HepG2 (cell line): Measurements from ENCODE around the gene CPNE1. TPM values are rescaled to one million over a fixed set of nuclear protein-coding genes. Genes with fewer than 3 reads are reported as not detected.

Experiments used
- ARNTL ChIP-seq: sonication (generic); formaldehyde crosslinking; IDR thresholded peaks from 2 replicates; pipeline ENCODE4 v1.4.0; 2020; ENCODE audit warnings: mild to moderate bottlenecking, missing genetic modification reagents
- CREM ChIP-seq, 2 experiments: sonication (generic) in 1 of 2; formaldehyde crosslinking in 1 of 2; IDR thresholded peaks; 2 replicates each; pipeline versions ENCODE4 v1.4.0 to v1.6.1; 2016 to 2020; ENCODE audit warnings: antibody characterized with exemption in 1 of 2, mild to moderate bottlenecking in 1 of 2, missing genetic modification reagents in 1 of 2
- DRAP1 ChIP-seq: IDR thresholded peaks from 2 replicates; pipeline ENCODE4 v1.6.1; 2016; ENCODE audit warnings: missing genetic modification reagents, missing compliant biosample characterization
- FOXK1 ChIP-seq: sonication (generic); formaldehyde crosslinking; IDR thresholded peaks from 2 replicates; pipeline ENCODE4 v1.4.0; 2020; ENCODE audit warnings: low read depth, missing genetic modification reagents, borderline replicate concordance
- MYC ChIP-seq: sonication (generic); formaldehyde crosslinking; IDR thresholded peaks from 2 replicates; pipeline ENCODE4 v1.9.0; 2021; ENCODE audit warnings: missing genetic modification reagents, borderline replicate concordance
- NFYC ChIP-seq: IDR thresholded peaks from 2 replicates; pipeline ENCODE4 v1.6.1; 2016; ENCODE audit warnings: missing genetic modification reagents, missing compliant biosample characterization
- PHF8 ChIP-seq: sonication (generic); formaldehyde crosslinking; IDR thresholded peaks from 2 replicates; pipeline ENCODE4 v1.5.0; 2020; ENCODE audit warnings: missing genetic modification reagents
- POGZ ChIP-seq: sonication (generic); formaldehyde crosslinking; IDR thresholded peaks from 2 replicates; pipeline ENCODE4 v1.4.0; 2020; ENCODE audit warnings: mild to moderate bottlenecking, missing genetic modification reagents
- RARA ChIP-seq: IDR thresholded peaks from 2 replicates; pipeline ENCODE4 v1.6.1; 2016; ENCODE audit warnings: missing genetic modification reagents, missing compliant biosample characterization
- SAP130 ChIP-seq: IDR thresholded peaks from 2 replicates; pipeline ENCODE4 v1.6.1; 2016; ENCODE audit warnings: low read depth
- TFDP1 ChIP-seq: IDR thresholded peaks from 2 replicates; pipeline ENCODE4 v1.6.1; 2016; ENCODE audit warnings: missing compliant biosample characterization, missing genetic modification reagents, borderline replicate concordance
- ZNF274 ChIP-seq: sonication (generic); formaldehyde crosslinking; IDR thresholded peaks from 2 replicates; pipeline ENCODE4 v1.5.1; 2020; ENCODE audit warnings: mild to moderate bottlenecking, missing genetic modification reagents
- ZNF337 ChIP-seq: sonication (generic); formaldehyde crosslinking; IDR thresholded peaks from 2 replicates; pipeline ENCODE4 v1.5.1; 2020; ENCODE audit warnings: missing genetic modification reagents, low read depth, mild to moderate bottlenecking, borderline replicate concordance
- ZNF550 ChIP-seq: sonication (generic); formaldehyde crosslinking; IDR thresholded peaks from 2 replicates; pipeline ENCODE4 v1.4.0; 2020; ENCODE audit warnings: mild to moderate bottlenecking, missing genetic modification reagents, borderline replicate concordance
- ZNF605 ChIP-seq: sonication (generic); formaldehyde crosslinking; IDR thresholded peaks from 2 replicates; pipeline ENCODE4 v1.8.0; 2022; ENCODE audit warnings: mild to moderate bottlenecking, missing genetic modification reagents
- ZNF83 ChIP-seq: sonication (generic); formaldehyde crosslinking; IDR thresholded peaks from 2 replicates; pipeline ENCODE4 v1.4.0; 2020; ENCODE audit warnings: missing genetic modification reagents, mild to moderate bottlenecking, borderline replicate concordance
- polyA plus RNA-seq, 8 experiments: library from polyadenylated mRNA; depleted of rRNA in 3 of 8; stranded (reverse) in 7 of 8; unstranded in 1 of 8; fragments of >200 nt; fragmentation: Illumina TruSeq in 4 of 8; extraction: Trizol in 4 of 8; gene quantifications; 2 replicates each; pipeline versions ENCODE4 v1.2.1 to v1.2.3, GENCODE V29; 2011 to 2016; ENCODE audit warnings: low read depth in 4 of 8, missing spikeins in 1 of 8, mixed read lengths in 1 of 8; ENCODE audit not compliant: insufficient read depth in 1 of 8
- total RNA-seq, 5 experiments: library from RNA; depleted of rRNA; stranded (reverse); fragments of >200 nt; fragmentation: Illumina TruSeq; extraction: Trizol; gene quantifications; 2 replicates each; pipeline ENCODE4 v1.2.3, GENCODE V29; 2016; ENCODE audit warnings: low read depth in 1 of 5
- TF ChIP-seq, protein P1 (sequence below): sonication (generic); formaldehyde crosslinking; IDR thresholded peaks from 2 replicates; pipeline ENCODE4 v1.4.0; 2020; ENCODE audit warnings: mild to moderate bottlenecking, missing genetic modification reagents
- TF ChIP-seq, protein P2 (sequence below): sonication (generic); formaldehyde crosslinking; IDR thresholded peaks from 2 replicates; pipeline ENCODE4 v1.5.0; 2020; ENCODE audit warnings: mild to moderate bottlenecking, missing genetic modification reagents, borderline replicate concordance
- TF ChIP-seq, protein P3 (sequence below), 2 experiments: sonication (generic) in 1 of 2; formaldehyde crosslinking in 1 of 2; IDR thresholded peaks; 2 replicates each; pipeline versions ENCODE4 v1.5.1 to v1.6.1; 2011 to 2020; ENCODE audit warnings: borderline replicate concordance in 1 of 2, low read depth in 1 of 2, low read length in 1 of 2, mild to moderate bottlenecking in 1 of 2, missing genetic modification reagents in 1 of 2, moderate library complexity in 1 of 2

CPNE1 gene
- total and polyA plus RNA-seq, 2 of the 13 experiments (the other 11 are each of a cell fraction or from before 2014, with no cell fraction given) = 408 to 431 TPM

- TF ChIP-seq, protein P1, sequence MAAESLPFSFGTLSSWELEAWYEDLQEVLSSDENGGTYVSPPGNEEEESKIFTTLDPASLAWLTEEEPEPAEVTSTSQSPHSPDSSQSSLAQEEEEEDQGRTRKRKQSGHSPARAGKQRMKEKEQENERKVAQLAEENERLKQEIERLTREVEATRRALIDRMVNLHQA (CRISPR knock-in tag) = peak; percentile 68; the same call in 1 of the 2 replicates
- TF ChIP-seq ZNF337 = peak; percentile 97
- TF ChIP-seq, protein P2, sequence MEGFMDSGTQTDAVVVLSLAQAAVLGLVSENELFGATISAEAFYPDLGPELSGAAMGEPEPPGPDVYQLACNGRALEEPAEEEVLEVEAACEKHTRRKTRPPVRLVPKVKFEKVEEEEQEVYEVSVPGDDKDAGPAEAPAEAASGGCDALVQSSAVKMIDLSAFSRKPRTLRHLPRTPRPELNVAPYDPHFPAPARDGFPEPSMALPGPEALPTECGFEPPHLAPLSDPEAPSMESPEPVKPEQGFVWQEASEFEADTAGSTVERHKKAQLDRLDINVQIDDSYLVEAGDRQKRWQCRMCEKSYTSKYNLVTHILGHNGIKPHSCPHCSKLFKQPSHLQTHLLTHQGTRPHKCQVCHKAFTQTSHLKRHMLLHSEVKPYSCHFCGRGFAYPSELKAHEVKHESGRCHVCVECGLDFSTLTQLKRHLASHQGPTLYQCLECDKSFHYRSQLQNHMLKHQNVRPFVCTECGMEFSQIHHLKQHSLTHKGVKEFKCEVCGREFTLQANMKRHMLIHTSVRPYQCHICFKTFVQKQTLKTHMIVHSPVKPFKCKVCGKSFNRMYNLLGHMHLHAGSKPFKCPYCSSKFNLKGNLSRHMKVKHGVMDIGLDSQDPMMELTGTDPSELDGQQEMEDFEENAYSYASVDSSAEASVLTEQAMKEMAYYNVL = no peak; the same call in 1 of the 2 replicates
- peak; percentile 76; the same call in 1 of the 2 replicates for TF ChIP-seq ZNF274 (CRISPR knock-in tag)
- no peak; the same call in 1 of the 2 replicates for TF ChIP-seq NFYC (CRISPR knock-in tag)
- TF ChIP-seq TFDP1 (CRISPR knock-in tag) = peak; percentile 77; the same call in 1 of the 2 replicates
- peak; percentile 79; the same call in 1 of the 2 replicates for TF ChIP-seq DRAP1 (CRISPR knock-in tag)
- peak; percentile 96 for TF ChIP-seq ZNF83 (CRISPR knock-in tag)
- peak; percentile 13; the same call in 1 of the 2 replicates for TF ChIP-seq ZNF605
- TF ChIP-seq, protein P3, sequence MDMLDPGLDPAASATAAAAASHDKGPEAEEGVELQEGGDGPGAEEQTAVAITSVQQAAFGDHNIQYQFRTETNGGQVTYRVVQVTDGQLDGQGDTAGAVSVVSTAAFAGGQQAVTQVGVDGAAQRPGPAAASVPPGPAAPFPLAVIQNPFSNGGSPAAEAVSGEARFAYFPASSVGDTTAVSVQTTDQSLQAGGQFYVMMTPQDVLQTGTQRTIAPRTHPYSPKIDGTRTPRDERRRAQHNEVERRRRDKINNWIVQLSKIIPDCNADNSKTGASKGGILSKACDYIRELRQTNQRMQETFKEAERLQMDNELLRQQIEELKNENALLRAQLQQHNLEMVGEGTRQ (IDR thresholded peaks at IDR 0.05; ENCODE audit: low read depth, low read length) = no peak; the same call in 1 of the 2 replicates
- TF ChIP-seq, protein P3 (CRISPR knock-in tag; IDR thresholded peaks at IDR 0.05; ENCODE audit: borderline replicate concordance) = no peak; the same call in 1 of the 2 replicates
- TF ChIP-seq SAP130 (CRISPR knock-in tag) = peak; percentile 91
- peak; percentile 46; the same call in 1 of the 2 replicates for TF ChIP-seq FOXK1 (CRISPR knock-in tag)
- TF ChIP-seq ARNTL (CRISPR knock-in tag) = no peak
- peak; percentile 84 for TF ChIP-seq RARA (CRISPR knock-in tag)
- peak; percentile 63 for TF ChIP-seq PHF8 (CRISPR knock-in tag)
- TF ChIP-seq POGZ (CRISPR knock-in tag) = peak; percentile 74
- TF ChIP-seq MYC (CRISPR knock-in tag) = peak; percentile 80; the same call in 1 of the 2 replicates
- TF ChIP-seq CREM (IDR thresholded peaks at IDR 0.05) = peak; percentile 71; the same call in 1 of the 2 replicates
- TF ChIP-seq CREM (CRISPR knock-in tag; IDR thresholded peaks at IDR 0.05) = no peak; the same call in 1 of the 2 replicates
- peak; percentile 86; the same call in 1 of the 2 replicates for TF ChIP-seq ZNF550
Observed at GRCh38 chr20:35617397-35618262, 47.1 kb downstream of the CPNE1 start (continued).
